ENCODE measurements around the gene CRTC2.
A peak's percentile ranks its signal among the peaks of the same experiment; 100 is the strongest.
"Not testable (repeated sequence)": the region's sequence is repeated elsewhere in the genome, so short reads cannot be mapped to it uniquely, and the experiment has no call there.

Gene CRTC2, protein sequence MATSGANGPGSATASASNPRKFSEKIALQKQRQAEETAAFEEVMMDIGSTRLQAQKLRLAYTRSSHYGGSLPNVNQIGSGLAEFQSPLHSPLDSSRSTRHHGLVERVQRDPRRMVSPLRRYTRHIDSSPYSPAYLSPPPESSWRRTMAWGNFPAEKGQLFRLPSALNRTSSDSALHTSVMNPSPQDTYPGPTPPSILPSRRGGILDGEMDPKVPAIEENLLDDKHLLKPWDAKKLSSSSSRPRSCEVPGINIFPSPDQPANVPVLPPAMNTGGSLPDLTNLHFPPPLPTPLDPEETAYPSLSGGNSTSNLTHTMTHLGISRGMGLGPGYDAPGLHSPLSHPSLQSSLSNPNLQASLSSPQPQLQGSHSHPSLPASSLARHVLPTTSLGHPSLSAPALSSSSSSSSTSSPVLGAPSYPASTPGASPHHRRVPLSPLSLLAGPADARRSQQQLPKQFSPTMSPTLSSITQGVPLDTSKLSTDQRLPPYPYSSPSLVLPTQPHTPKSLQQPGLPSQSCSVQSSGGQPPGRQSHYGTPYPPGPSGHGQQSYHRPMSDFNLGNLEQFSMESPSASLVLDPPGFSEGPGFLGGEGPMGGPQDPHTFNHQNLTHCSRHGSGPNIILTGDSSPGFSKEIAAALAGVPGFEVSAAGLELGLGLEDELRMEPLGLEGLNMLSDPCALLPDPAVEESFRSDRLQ

DNA sequence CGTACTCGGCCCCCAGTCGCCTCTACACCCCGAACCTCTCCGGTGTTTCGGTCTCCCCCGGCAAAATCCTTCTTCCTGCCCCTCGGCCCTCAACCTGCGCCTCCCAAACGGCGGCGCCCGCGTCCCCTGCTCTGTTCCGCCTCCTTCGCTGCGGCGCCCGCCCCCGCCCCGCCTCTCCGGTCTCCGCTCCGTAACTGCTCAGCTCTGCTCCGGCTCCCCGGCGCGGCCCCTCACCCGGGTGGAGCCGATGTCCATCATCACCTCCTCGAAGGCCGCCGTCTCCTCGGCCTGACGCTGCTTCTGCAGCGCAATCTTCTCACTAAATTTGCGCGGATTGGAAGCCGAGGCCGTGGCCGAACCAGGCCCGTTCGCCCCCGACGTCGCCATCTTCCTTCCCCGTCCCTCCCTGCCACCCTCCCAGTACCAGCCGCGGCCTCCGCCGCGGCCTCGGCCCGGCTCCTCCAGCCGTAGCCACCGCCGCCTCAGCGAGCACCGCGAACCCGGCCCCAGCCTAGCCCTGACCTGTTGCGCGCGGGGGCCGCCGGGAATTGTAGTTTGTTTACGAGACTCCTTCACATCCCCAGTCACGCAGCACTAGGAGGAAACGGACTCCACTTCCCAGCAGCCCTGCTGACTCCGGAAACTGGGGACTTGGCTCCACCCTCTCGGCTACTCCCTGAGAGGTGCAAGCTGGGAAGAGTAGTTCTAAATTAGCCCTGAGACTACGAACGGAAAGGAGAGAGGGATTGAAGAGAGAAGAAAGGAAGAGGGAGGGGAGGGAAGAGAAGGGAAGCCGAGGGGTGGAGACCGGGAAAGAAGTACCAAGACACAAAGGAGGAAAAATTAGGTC is at the start of gene CRTC2:
CRTC2 (minus strand) TSS at position 502 of the 850 bp plus-strand sequence; CDS start at position 387, 115 bp downstream.
- peak; percentile 98 for DNase-seq

DNA sequence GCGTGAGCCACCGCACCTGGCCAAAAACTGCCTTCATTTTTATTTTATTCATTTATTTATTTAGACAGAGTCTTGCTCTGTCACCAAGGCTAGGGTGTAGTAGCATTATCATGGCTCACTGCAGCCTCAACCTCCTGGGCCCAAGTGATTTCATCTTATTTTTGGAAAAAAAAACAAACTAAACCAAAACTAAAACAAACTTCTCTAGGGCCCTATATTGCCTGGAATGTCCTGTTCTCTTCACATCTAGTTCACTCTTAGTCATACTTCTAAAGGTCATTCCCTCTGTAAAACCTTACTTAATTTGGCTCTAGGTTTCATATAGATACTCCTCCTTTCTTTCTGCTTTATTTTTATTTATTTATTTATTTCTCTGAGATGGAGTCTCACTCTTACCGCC is 47.7 kb upstream of the CRTC2 start:
- DNase-seq = no peak

DNA sequence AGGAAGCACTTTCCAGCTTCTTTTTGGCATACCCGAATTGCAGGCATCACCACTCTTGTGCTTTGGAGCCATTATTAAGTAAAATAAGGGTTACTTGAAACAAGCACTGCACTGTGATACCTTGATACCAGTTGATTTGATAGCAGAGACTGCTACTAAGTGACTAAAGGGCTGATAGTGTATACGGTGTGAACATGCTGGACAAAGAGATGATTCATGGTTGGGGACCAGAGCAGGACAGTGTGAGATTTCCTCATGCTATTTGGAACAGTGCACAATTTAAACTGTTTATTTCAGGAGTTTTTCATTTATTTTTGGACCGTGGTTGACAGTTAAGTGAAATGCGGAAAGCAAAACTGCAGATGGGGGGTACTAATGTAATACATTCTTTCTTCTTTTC is 42.0 kb upstream of the CRTC2 start:
- DNase-seq = no peak

DNA sequence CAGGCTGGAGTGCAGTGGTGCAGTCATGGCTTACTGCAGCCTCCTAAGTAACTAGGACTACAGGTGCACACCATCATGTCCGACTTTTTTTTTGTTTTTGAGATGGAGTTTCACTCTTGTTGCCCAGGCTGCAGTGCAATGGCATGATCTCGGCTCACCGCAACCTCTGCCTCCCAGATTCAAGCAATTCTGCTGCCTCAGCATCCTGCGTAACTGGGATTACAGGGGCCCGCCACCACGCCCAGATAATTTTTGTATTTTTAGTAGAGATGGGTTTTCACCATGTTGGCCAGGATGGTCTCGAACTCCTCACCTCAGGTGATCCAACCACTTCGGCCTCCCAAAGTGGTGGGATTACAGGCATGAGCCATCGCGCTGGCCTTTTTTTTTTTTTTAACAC is 38.5 kb upstream of the CRTC2 start:
- not testable (repeated sequence) for DNase-seq

DNA sequence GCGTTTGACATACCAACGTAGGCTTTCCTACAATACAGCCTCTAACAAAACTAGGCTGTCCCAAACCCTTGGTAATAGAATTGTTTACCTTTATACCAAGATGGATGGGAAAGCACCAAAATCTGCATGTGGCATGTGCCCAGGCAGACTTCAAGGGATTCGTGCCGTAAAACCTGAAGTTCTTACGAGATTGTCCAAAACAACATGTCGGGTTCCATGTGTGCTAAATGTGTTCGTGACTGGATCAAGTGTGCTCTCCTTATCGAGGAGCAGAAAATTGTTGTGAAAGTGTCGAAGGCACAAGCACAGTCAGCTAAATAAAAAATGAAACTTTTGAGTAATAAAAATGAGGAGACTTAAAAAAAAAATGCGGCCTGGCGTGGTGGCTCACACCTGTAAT is 37.2 kb upstream of the CRTC2 start:
- no peak for DNase-seq

DNA sequence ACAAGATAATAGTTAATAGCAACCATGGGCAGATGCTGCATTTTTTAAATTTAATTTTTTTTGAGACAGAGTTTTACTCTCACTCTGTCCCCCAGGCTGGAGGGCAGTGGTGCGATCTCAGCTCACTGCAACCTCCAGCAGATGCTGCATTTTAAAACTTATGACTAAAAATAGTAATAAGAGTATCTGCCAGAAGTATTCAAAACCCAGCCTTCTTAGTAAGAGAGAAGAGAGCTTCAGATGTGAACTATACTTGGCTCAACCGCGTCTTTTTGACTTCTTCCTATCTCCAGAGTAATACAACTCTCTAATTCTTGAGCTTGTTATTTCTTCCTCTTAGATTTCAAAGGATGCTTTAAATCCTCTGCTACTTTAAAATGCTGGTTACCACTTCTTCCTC is 36.8 kb upstream of the CRTC2 start:
- no peak for DNase-seq

DNA sequence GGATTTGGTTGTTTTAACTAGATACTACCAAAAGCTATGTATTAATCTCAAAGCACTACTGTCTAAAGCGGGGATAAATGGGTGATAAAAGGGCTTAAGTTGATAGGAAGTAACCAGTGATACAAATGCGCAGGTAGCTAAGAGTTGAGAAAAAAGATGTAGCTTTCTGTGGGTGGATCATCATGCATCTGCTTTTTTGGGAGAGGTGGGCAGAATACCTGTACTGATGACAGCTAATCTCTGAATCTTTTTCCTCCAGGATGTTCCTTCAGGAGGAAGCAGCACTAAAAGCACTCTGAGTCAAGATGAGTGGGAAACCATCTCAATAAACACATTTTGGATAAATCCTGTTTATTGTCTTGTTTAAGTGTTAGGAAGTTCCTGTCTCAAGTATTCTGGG is 33.4 kb upstream of the CRTC2 start:
- DNase-seq = no peak

DNA sequence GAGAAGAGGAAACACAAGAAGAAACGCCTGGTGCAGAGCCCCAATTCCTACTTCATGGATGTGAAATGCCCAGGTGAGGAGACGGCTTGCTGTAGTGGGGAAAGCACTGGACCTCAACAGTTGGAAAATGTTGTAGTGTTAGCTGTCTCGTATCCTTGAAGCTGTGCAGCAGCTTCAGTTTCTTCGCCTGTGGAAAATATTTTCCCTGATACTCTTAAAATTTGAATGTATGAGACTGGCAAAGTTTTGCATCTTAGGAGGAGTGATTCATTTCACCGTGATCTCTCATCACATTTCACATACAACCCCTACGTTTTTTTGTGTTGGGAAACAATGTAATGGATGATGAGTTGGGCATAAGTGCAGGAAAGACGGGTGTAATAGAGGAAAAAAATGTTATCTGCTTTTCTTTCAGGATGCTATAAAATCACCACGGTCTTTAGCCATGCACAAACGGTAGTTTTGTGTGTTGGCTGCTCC is 32.8 kb upstream of the CRTC2 start:
- DNase-seq = no peak

DNA sequence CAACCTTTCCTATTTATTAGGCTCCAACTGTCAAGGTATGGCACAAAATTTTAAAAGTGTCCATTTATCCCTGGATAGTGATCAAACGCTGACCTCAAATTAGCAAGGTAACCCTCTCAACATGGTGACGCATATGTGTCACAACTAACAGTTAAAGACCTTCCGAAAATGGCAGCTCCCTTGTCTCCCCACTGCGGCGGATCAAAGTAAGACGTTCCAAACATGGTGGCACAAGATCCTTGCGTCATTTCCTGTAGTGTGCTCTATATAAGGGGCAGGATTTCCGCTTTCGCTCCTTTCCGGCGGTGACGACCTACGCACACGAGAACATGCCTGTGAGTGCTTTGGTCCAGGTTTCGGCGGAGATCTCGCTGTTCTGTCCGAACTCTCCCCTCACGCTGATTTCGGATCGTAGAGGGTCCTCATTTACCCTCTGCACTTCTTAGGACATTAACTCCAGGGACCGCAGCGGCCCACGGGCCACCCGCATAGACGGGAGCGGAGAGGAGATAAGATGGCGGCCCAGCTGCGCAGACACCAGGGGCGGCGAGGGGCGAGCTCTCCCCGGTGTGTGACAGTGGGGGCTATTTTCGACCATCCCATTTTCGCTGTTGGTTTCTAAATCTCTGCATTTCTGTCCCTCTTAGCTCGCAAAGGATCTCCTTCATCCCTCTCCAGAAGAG is 32.2 kb upstream of the CRTC2 start, which contains the start of gene RPS27:
RPS27 (plus strand) TSS at position 295 of the 683 bp plus-strand sequence; CDS start at position 330, 35 bp downstream.
- DNase-seq = peak; percentile 82

DNA sequence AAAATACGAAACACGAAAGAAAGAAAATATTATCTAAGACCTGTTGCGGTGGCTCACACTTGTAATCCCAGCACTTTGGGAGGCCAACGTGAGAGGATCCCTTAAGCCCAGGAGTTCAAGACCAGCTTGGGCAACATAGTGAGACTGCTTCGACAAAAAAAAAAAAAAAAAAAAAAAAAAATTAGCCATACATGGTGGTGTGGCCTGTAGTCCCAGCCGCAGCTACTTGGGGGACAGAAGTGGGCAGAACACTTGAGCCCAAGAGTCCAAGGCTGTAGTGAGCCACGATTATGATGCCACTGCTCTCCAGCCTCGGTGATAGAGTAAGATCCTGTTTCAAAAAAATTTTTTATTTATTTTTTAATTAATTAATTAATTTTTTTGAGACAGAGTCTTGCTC is 29.2 kb upstream of the CRTC2 start:
- no peak for DNase-seq

DNA sequence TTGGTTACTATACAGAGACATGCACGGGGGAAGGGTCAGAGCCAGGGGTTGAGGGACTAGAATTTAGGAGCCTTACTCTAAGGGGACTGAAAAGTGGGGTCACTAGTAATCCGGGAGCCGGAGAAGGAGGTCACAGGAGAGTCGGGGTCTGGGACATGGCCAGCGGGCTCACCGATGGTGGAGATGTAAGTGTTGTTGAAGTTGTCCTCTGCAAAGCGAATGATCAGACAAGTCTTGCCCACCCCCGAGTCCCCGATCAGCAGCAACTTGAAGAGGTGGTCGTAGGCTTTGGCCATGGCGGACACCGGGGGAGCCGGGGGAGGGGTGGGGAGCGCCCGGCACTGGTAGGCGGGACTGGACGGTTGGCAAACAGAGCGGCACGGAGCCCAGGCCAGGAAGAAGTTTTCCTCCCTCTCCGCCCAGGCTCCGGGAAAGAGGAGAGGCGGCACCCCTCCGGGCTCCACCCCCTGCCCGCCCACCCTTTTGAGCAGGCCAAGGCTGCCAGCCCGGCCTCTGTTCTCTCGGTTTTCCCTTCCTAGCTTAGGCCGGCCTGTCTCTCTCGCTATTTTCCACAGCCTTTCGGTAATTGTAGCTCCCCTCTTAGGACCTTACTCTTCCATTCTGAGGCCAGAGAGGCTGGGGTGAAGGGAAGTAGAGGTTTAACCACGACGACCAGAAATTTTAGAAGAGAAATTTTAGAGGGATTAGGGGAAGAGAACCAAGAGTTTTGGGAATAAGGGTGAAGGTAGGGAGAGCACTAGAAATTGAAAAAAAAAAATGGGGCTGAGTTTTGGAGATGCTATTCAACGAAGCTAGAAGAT is 27.7 kb upstream of the CRTC2 start, which contains the start of gene RAB13:
RAB13 (minus strand) TSS at position 399 of the 821 bp plus-strand sequence; CDS start at position 296, 103 bp downstream.
- DNase-seq = no peak

DNA sequence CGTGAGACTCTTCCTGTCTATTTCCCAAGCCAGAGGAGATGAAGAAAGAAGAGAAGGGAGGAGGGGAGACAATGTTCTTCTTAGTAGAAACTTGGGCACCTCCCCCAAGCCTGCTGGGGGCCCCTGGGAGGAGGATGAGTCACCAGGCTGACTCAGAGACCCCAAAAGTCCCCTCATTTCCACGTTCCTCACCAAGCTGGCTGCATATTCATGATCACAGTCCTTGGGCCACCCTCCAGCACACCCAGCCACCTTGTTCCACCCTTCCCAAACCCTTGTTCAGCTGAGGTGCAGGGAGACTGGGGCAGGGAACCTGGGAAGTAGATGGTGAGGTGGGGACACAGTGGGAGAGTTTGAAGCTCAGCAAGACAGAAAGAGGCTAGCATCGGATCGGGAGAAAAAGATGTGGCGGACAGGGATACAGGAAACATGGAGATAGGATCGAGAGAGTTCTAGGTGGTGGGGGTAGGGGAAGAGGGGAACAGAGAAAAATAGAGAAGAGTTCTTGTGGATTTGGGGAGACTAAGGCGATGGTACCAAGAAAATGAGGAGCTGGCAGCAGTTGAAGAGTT is 27.0 kb upstream of the CRTC2 start:
- DNase-seq = peak; percentile 68

DNA sequence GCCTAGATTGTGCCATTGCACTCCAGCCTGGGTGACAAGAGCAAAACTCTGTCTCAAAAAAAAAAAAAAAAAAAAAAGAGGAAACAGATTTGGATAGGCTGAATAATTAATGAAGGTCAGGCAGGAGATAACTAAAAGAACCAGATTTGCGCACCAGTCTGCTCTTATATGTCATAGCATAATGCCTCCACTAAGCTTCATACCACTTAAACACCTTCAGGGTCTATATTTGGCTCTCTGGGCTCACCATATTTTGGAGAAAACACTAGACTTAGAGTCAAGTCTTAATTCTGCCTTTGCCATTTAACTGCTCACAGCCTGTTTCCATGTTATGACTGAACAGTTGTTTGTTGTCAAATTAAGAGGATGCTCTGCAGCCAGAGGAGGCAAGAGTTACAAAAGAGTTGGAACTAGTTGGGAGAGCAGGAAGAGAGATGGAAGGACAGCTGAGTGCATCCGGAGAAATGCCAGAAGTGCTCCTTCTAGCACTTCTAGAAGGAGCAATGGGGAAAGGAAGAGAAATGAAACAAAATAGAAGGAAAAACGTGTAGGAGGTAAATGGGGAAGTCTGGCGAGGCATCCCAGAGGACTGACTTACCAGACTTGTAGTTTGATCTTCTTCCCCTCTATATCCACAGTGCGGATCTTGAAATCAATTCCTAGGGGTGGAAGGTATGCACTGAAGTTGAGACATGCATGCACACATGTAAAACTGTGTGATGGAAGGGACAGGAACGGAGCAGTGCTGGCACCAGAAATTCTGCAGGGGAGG is 25.9 kb upstream of the CRTC2 start:
- DNase-seq = no peak

DNA sequence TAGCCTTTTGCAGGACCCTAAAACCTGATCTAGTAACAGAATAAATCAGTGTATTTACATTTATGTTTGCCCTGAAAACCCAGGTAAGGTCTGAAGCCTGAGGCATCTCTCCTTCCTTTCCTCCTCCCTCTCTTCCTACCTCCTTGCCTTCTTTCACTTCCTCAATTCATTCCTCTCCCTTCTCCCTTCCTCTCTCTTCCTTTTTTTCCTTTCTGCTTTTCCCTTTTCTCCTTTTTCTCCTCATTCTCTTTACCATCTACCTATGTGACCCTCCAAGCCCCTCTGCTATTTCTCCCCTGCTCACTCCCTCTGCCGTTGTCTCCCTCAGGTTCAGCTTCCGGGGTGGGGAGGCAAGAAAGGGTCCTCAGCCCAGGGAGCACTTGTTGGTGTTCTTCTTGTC is 23.3 kb upstream of the CRTC2 start:
- DNase-seq = not testable (repeated sequence)

DNA sequence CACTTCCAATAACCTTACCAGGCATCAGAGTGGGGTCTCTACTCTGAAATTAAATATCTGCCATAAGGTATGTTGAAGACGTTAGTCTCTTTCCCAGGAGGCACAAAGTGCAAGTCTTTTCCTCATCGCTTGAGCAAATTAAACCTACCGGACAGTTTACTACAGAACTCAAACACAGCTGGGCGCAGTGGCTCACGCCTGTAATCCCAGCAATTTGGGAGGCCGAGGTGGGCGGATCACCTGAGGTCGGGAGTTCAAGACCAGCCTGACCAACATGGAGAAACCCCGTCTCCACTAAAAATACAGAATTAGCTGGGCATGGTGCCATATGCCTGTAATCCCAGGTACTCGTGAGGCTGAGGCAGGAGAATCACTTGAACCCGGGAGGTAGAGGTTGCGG is 20.7 kb upstream of the CRTC2 start:
- not testable (repeated sequence) for DNase-seq

DNA sequence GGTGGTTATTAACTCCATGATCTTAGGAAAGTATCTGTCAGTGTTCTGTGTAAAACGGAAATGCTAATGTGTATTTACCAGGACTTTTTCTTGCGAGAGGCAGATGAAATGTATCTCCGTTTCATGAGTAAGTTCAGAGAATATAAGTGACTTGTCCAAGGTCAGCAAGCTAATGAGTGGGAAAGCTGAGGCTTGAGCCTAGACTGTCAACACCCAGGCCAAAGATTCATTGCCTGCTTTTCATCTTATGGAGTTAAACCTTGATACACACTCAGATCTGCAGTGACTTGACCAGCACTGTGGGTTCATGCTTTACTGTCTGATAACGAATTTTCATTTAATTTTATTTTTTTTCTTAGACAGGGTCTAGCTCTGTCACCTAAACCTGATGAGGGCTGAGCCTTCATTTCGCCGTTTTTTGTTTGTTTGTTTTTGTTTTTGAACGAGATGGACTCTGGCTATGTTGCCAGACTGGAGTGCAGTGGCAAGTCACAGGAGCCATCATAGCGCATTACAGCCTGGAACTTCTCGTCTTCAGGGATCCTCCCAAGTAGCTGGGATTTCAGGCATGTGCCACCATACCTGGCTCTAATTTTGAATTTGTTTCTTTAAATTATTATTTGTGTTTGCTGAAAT is 20.0 kb upstream of the CRTC2 start:
- no peak for DNase-seq

DNA sequence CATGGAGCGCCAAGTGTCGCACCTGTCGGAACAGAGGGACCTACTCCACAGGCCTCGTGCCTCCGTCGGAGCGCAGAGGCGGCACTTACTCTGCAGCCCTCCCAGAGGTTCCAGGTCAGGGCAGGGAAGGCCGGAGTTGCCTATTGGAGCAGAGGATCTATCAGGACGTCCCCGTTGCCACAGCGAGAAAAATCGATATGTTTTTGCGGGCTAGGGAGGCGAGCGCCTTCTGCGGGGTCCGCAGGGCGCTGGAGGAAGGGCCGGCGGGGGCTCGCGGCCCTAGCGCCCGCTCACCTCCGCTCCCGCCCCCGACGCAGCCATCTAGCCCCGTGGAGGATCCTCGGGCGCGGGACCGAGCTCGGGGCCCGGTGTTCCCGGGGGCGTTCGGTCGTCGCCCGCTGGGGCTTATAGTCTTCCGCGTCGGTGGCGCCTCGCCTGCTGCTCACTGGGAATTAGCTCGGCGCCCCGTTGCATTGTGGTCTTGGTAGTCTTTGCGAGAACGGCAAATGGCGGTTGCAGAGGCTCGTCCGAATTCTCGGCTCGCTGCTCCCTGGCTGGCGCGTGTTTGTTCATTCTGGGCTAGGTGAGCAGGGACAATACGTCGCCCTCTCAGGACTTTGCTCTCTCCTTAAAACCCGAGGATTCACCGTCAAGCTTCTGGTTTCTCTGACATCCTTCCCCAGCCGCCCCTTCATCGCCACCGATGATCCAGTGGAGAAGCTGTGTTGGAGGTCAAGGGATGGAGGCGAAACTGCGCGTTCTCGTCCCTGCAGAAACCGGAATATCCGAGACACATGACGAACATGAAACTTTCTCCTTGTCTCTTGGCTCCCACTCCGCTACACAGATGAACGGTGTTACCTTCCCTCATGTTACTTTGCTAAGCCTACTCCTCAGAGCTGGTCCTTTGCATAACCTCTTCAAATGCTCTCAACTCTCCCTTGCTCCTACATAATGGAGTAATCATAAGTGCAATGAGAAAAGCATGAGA is 19.1 kb upstream of the CRTC2 start, which contains the start of gene JTB:
JTB (minus strand) TSS at position 425 of the 991 bp plus-strand sequence; CDS start at position 3, 422 bp downstream.
- DNase-seq = peak; percentile 88

DNA sequence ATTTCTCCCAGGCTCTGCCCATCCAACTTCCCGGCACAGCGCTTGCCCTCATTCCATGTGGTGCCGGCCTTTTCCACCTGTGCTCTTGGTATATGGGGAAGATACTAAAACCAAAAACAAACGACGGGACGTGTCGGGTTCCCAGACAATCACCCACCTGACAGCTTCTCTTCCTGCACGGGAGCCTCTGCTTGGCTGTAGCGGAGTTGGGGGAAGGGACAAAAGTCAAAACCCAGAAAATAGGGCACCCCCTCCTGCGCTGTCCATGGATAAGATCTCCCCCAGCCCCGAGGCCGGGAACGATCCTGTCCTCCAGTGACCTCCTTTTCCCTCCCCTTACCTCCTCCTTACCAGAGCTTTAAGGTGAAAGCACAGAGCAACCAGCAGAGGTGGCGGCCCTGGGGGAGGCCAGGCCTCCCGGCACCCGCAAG is 18.4 kb upstream of the CRTC2 start:
- DNase-seq = no peak

All from activated naive CD4-positive, alpha-beta T cell treated with anti-CD3 and anti-CD28 coated beads, Interleukin-2, amount 50 U/mL, for 16 hours (primary cell).